ENCODE results near the gene LUC7L.

LUC7L gene

DNA sequence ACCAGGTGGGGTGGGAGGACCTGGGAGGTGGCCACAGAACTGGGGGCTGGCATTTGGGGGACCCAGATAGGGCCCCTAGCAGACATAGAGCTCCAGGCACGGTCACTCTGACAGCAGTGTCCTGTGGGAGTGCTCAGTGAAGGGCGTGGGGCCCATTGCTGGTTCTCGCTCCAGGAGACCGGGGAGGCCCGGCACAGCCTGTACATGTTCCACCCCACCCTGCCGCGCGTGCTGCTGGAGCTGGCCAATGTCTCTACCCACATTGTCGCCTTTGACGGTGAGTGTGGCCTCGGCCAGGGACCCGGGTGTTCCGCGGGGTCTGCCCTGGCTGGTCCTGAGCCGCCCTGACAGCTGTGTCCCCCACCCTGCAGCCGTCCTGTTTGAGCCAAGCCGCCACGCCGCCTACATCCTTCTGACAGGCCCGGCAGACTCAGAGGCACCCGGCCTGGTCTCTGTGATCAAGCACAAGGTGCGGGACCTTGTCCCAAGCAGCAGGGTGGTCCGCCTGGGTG lies 35.2 kb upstream of the LUC7L start:
- H3K4me3 ChIP-seq (ENCODE audit: low read depth, low read length), result no peak overlapping the region
- TF ChIP-seq POLR2A (IDR thresholded peaks at IDR 0.05; ENCODE audit: extremely low read depth, insufficient read length), result no peak
- TF ChIP-seq MYC (IDR thresholded peaks at IDR 0.05; ENCODE audit: low read depth, low read length), result no peak
- DNase-seq (ENCODE audit: low read depth), result no peak

- TF ChIP-seq POLR2A (IDR thresholded peaks at IDR 0.05; ENCODE audit: extremely low read depth, insufficient read length) (no peak), CTCF (IDR thresholded peaks at IDR 0.05; ENCODE audit: low read depth, low read length) (no peak), MYC (IDR thresholded peaks at IDR 0.05; ENCODE audit: low read depth, low read length) (no peak)
- TF ChIP-seq, protein P1, sequence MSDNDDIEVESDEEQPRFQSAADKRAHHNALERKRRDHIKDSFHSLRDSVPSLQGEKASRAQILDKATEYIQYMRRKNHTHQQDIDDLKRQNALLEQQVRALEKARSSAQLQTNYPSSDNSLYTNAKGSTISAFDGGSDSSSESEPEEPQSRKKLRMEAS (IDR thresholded peaks at IDR 0.05; ENCODE audit: low read depth, low read length), result no peak
- H3K4me3 ChIP-seq (ENCODE audit: low read depth, low read length), result no peak overlapping the region
- no peak for DNase-seq (ENCODE audit: low read depth)
Measured at GRCh38 chr16:263944-264343, 34.7 kb upstream of the LUC7L start.

GRCh38 chr16:263182-263774 lies 34.0 kb upstream of the LUC7L start:
- H3K4me3 ChIP-seq (ENCODE audit: low read depth, low read length), result no peak overlapping the region
- TF ChIP-seq MYC (IDR thresholded peaks at IDR 0.05; ENCODE audit: low read depth, low read length) (no peak), CTCF (IDR thresholded peaks at IDR 0.05; ENCODE audit: low read depth, low read length) (no peak), POLR2A (IDR thresholded peaks at IDR 0.05; ENCODE audit: extremely low read depth, insufficient read length) (no peak)
- TF ChIP-seq, protein P1 (IDR thresholded peaks at IDR 0.05; ENCODE audit: low read depth, low read length), result no peak
- no peak for DNase-seq (ENCODE audit: low read depth)

- no peak for DNase-seq (ENCODE audit: low read depth)
- H3K4me3 ChIP-seq (ENCODE audit: low read depth, low read length), result no peak overlapping the region
- TF ChIP-seq, protein P1 (IDR thresholded peaks at IDR 0.05; ENCODE audit: low read depth, low read length), result no peak
- TF ChIP-seq CTCF (IDR thresholded peaks at IDR 0.05; ENCODE audit: low read depth, low read length) (no peak), MYC (IDR thresholded peaks at IDR 0.05; ENCODE audit: low read depth, low read length) (no peak), POLR2A (IDR thresholded peaks at IDR 0.05; ENCODE audit: extremely low read depth, insufficient read length) (no peak)
Measured at GRCh38 chr16:262121-262745, 33.0 kb upstream of the LUC7L start.

GRCh38 chr16:261031-261691 lies 31.9 kb upstream of the LUC7L start:
- DNase-seq (ENCODE audit: low read depth), result no peak
- no peak overlapping the region for H3K4me3 ChIP-seq (ENCODE audit: low read depth, low read length)
- TF ChIP-seq MYC (IDR thresholded peaks at IDR 0.05; ENCODE audit: low read depth, low read length) (no peak), CTCF (IDR thresholded peaks at IDR 0.05; ENCODE audit: low read depth, low read length) (no peak)
- TF ChIP-seq, protein P1 (IDR thresholded peaks at IDR 0.05; ENCODE audit: low read depth, low read length), result no peak

DNA sequence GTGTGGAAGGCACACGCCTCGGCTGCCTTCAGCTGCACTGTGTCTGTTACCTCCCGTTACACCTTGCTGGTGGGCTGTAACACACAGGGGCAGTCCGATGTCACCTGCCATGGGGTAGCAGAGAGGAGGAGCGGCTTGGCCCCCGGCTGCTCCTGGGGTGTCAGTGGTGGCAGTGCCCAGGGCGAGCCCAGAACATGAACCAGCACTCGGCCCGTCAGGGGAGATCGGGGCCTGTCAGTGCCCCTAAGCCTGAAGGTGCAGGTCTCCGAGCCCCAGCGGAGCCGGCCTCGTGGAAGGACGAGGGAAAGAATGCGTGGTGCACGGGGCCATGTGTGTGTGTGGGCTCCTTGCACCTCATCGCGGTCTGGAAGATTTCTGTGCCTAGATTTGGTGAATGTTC lies 31.1 kb upstream of the LUC7L start:
- H3K4me3 ChIP-seq (ENCODE audit: low read depth, low read length), result no peak overlapping the region
- DNase-seq (ENCODE audit: low read depth), result no peak
- TF ChIP-seq, protein P1 (IDR thresholded peaks at IDR 0.05; ENCODE audit: low read depth, low read length), result no peak
- TF ChIP-seq MYC (IDR thresholded peaks at IDR 0.05; ENCODE audit: low read depth, low read length), result no peak
- TF ChIP-seq CTCF (IDR thresholded peaks at IDR 0.05; ENCODE audit: low read depth, low read length), result no peak
- no peak for TF ChIP-seq POLR2A (IDR thresholded peaks at IDR 0.05; ENCODE audit: extremely low read depth, insufficient read length)
